Immature natural killer cell (primary cell): ENCODE data around the gene SLC5A10. TPM values are rescaled to one million over a fixed set of nuclear protein-coding genes. Genes with fewer than 3 reads are reported as not detected.
A peak's percentile ranks its signal among the peaks of the same experiment; 100 is the strongest.

Experiments
- DNase-seq, 3 donors: peaks; one replicate each; pipeline ENCODE4 v3.0.0; 2022; ENCODE audit warnings: mixed read lengths in 1 of 3
- H3K27ac Mint-ChIP-seq, 6 donors: one replicate each; pipeline ENCODE4 v1.8.0; 2020; ENCODE audit warnings: mixed read lengths in 6 of 6, mild to moderate bottlenecking in 5 of 6, inconsistent platforms in 4 of 6, moderate library complexity in 3 of 6
- H3K27me3 Mint-ChIP-seq, 3 donors: one replicate each; pipeline ENCODE4 v1.8.0; 2020 to 2021; ENCODE audit warnings: low read depth in 3 of 3, mild to moderate bottlenecking in 3 of 3, mixed read lengths in 3 of 3, moderate library complexity in 3 of 3, inconsistent platforms in 1 of 3
- H3K36me3 Mint-ChIP-seq, 3 donors: one replicate each; pipeline ENCODE4 v1.8.0; 2020; ENCODE audit warnings: mixed read lengths in 3 of 3, inconsistent platforms in 2 of 3, mild to moderate bottlenecking in 2 of 3
- H3K4me1 Mint-ChIP-seq, 2 donors: one replicate each; pipeline ENCODE4 v1.8.0; 2020; ENCODE audit warnings: inconsistent platforms in 2 of 2, mild to moderate bottlenecking in 2 of 2, mixed read lengths in 2 of 2, moderate library complexity in 1 of 2
- H3K4me3 Mint-ChIP-seq, 5 donors: one replicate each; pipeline ENCODE4 v1.8.0; 2020; ENCODE audit warnings: mild to moderate bottlenecking in 5 of 5, mixed read lengths in 5 of 5, inconsistent platforms in 3 of 5, moderate library complexity in 3 of 5
- H3K9me3 Mint-ChIP-seq, 6 donors: one replicate each; pipeline ENCODE4 v1.8.0; 2020; ENCODE audit warnings: mild to moderate bottlenecking in 6 of 6, mixed read lengths in 6 of 6, inconsistent platforms in 4 of 6, moderate library complexity in 3 of 6
- polyA plus RNA-seq, 3 donors: library from polyadenylated mRNA; unstranded; fragments of 300-500 nt; fragmentation: Illumina TruSeq; gene quantifications; one replicate each; pipeline ENCODE4 v1.2.3, GENCODE V29; 2021

The SLC5A10 gene
- polyA plus RNA-seq, 3 donors from 2014 or later = not detected

DNA sequence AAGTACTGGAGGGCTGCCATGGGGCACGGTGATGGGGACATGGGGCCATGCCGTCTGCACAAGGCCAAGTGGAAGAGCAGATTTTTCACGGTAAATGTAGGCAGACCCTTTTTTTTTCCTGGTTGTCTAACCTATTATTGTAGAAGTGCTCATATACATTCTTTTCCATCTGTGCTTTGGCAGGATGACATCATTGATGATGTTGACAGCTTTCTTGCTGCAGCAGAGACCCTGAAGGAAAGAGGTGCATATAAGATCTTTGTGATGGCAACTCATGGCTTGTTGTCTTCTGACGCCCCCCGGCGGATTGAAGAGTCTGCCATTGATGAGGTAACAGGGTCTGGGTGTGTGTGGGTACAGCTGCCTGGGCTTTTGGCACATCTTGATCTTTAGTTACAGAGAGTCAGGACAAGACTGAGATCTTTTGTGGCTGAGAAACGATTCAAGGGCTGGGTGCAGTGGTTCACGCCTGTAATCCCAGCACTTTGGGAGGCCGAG, 23.3 kb upstream of the SLC5A10 start:
- peaks cover 0 to 2% (median 0%) of the 10 kb centered on the region in 3 donors for H3K27me3 Mint-ChIP-seq
- H3K36me3 Mint-ChIP-seq = peaks cover 15 to 29% (median 16%) of the 10 kb centered on the region in 3 donors
- H3K4me1 Mint-ChIP-seq = peaks cover 22 to 23% of the 10 kb centered on the region in 2 donors
- H3K27ac Mint-ChIP-seq = peak overlapping the region in 1 of 6 donors; percentile 57
- H3K9me3 Mint-ChIP-seq = no peaks in the 10 kb centered on the region
- H3K4me3 Mint-ChIP-seq = no peak overlapping the region
- DNase-seq = no peak

DNA sequence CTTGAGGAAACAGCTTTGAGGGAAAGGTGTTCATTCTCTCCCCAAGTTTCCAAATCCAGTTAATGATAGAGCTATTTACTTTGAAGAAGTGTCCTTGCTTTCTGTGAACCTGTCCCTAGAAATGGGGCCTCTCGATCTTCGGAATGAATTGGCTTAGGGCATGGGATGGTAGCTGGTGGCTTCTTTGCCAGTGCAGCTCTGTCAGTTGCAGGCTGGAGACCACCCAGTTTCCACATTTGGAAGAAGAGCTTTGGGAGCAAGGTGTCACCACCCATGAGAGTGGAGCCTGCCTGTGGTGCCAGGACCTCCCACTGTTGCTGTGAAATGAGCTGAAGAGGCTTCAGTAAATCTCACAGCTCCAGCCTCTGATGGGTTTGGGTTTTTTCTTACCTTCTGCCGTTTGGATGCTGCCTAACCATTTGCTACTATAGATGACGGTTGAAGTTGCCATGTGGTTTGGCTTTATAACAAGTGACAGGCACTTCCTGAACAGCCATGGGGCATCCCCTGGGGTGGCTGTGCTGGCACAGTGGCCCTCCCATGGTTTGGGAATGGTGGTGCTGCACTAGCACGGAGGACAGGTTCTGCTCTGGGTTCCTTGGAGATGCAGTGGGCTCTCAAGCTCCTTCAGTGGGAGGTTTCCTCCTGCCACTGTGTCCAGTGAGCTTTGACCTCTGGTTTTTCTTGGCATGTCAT, 19.5 kb upstream of the SLC5A10 start:
- peak in 1 of 3 donors; percentile 18 for DNase-seq
- Mint-ChIP-seq H3K4me3 (no peak overlapping the region), H3K9me3 (no peaks in the 10 kb centered on the region), H3K27ac (peak overlapping the region in 2 of 6 donors; percentile 28 to 66), H3K4me1 (peaks cover 17% of the 10 kb centered on the region in 2 donors), H3K27me3 (no peaks in the 10 kb centered on the region), H3K36me3 (peaks cover 8 to 25% (median 13%) of the 10 kb centered on the region in 3 donors)

GRCh38 chr17:18933102-18934058, 18.6 kb upstream of the SLC5A10 start:
- H3K9me3 Mint-ChIP-seq = no peaks in the 10 kb centered on the region
- H3K27ac Mint-ChIP-seq = peak overlapping the region in 3 of 6 donors; percentile 28 to 66 (median 61)
- no peak for DNase-seq
- H3K4me3 Mint-ChIP-seq = no peak overlapping the region
- H3K4me1 Mint-ChIP-seq = peaks cover 17% of the 10 kb centered on the region in 2 donors
- no peaks in the 10 kb centered on the region for H3K27me3 Mint-ChIP-seq
- peaks cover 8 to 23% (median 11%) of the 10 kb centered on the region in 3 donors for H3K36me3 Mint-ChIP-seq

GRCh38 chr17:18937981-18938691, 13.8 kb upstream of the SLC5A10 start:
- DNase-seq = no peak
- peaks cover 5 to 6% of the 10 kb centered on the region in 2 donors for H3K4me1 Mint-ChIP-seq
- no peak overlapping the region for H3K4me3 Mint-ChIP-seq
- no peak overlapping the region for H3K27ac Mint-ChIP-seq
- H3K9me3 Mint-ChIP-seq = no peaks in the 10 kb centered on the region
- no peaks in the 10 kb centered on the region for H3K36me3 Mint-ChIP-seq
- peaks cover 0 to 7% (median 0%) of the 10 kb centered on the region in 3 donors for H3K27me3 Mint-ChIP-seq

- H3K36me3 Mint-ChIP-seq = no peaks in the 10 kb centered on the region
- no peak overlapping the region for H3K27ac Mint-ChIP-seq
- H3K4me1 Mint-ChIP-seq = peaks cover under 1% of the 10 kb centered on the region in 2 donors
- H3K4me3 Mint-ChIP-seq = no peak overlapping the region
- peaks cover 0 to 7% (median 0%) of the 10 kb centered on the region in 3 donors for H3K27me3 Mint-ChIP-seq
- DNase-seq = no peak
- no peaks in the 10 kb centered on the region for H3K9me3 Mint-ChIP-seq
These were observed 13.3 kb upstream of the SLC5A10 start for GRCh38 chr17:18938692-18939023.

DNA sequence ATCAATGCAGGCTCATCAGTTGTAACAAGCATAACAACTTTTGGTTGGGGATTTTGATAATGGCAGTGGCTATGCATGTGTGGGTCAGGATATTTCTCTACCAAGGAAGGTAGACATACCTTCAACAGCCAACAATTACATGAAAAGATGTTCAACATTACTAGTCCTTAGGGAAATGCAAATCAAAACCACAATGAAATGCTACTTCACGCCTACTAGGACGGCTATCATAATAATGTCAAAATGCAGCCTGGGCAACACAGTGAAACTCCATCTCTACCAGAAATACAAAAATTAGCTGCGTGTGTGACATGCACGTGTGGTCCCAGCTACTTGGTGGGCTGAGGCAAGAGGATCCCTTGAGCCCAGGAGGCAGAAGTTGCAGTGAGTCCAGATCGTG, 7.3 kb upstream of the SLC5A10 start:
- H3K4me1 Mint-ChIP-seq = no peaks in the 10 kb centered on the region
- no peak overlapping the region for H3K4me3 Mint-ChIP-seq
- DNase-seq = no peak
- H3K27me3 Mint-ChIP-seq = peaks cover 0 to 10% (median 2%) of the 10 kb centered on the region in 3 donors
- H3K9me3 Mint-ChIP-seq = no peaks in the 10 kb centered on the region
- H3K27ac Mint-ChIP-seq = no peak overlapping the region
- H3K36me3 Mint-ChIP-seq = no peaks in the 10 kb centered on the region

DNA sequence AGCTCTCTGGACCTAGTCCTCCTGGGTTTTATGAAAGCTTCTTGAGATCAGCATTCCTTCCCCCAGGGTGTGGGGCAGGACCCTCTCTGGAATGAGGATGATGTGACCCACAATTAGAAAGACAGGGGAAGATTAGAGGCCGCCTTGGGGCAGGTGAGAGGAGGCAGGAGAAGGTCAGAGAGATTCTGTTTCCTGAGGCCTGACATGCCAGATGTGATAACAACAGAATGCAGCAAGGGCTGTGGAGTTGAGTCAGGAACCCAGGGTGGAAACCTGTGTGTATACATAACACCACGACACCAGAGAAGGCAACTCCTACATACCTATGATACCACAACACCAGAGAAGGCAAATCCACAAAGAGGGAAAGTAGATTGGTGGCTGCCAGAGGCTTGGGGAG, 5.4 kb upstream of the SLC5A10 start:
- no peaks in the 10 kb centered on the region for H3K36me3 Mint-ChIP-seq

GRCh38 chr17:18947866-18948265, 4.1 kb upstream of the SLC5A10 start:
- no peak for DNase-seq
- H3K36me3 Mint-ChIP-seq = no peaks in the 10 kb centered on the region
- peaks cover 3 to 8% (median 3%) of the 10 kb centered on the region in 3 donors for H3K27me3 Mint-ChIP-seq
- no peaks in the 10 kb centered on the region for H3K9me3 Mint-ChIP-seq
- H3K4me3 Mint-ChIP-seq = no peak overlapping the region
- no peak overlapping the region for H3K27ac Mint-ChIP-seq
- H3K4me1 Mint-ChIP-seq = no peaks in the 10 kb centered on the region

More for the DNA sequence above, 5.4 kb upstream of the SLC5A10 start:
- peaks cover 3 to 7% (median 6%) of the 10 kb centered on the region in 3 donors for H3K27me3 Mint-ChIP-seq
- DNase-seq = no peak
- no peak overlapping the region for H3K27ac Mint-ChIP-seq
- H3K4me1 Mint-ChIP-seq = no peaks in the 10 kb centered on the region
- H3K9me3 Mint-ChIP-seq = no peaks in the 10 kb centered on the region
- H3K4me3 Mint-ChIP-seq = no peak overlapping the region

DNA sequence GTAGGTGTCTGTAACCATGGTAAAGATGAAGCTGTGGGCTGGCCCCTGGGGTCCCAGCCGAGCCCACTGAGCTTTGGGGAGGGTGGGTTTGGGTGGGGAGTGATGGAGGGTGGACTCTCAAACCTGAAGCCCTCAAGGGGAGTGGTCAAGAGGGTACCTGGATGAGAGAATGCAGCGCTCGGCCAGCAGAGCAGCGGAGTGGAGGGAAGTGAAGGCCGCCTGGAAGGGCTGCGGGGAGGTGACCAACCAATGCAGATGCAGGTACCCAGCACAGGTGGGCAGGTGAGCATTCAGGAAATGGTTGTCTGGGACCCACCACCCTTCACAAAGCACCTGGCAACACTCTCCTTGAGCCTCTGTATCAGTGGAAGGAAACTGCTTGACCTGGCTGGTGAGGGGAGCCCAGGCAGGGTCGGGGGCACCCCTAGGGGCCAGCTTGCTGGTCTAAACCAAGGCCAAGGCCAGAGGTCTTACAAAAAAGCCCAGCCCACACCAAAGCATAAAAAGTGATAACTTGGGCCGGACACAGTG, 3.4 kb upstream of the SLC5A10 start:
- no peaks in the 10 kb centered on the region for H3K9me3 Mint-ChIP-seq
- no peak for DNase-seq
- H3K4me3 Mint-ChIP-seq = no peak overlapping the region
- H3K36me3 Mint-ChIP-seq = no peaks in the 10 kb centered on the region
- H3K27me3 Mint-ChIP-seq = peaks cover 3 to 11% (median 3%) of the 10 kb centered on the region in 3 donors
- no peaks in the 10 kb centered on the region for H3K4me1 Mint-ChIP-seq
- H3K27ac Mint-ChIP-seq = no peak overlapping the region

DNA sequence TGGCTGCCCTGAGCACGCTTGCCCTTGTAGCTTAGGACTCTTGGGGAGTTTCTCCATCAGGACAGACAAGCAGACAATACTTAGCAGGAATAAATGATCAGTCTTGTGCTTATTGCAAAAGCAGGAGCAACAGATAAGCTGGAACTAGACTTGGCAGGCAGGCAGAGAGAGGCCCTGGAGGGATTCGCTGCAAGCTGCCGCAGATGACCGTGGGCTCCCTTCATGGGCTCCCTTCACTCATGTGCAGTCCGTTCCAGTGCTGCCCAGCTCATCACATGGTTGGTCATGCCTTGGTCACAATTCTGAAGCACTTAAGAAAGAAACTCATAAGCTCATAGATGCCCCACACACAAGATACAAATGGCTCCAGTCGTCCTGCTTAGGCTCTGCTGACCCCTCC, 2.4 kb upstream of the SLC5A10 start:
- Mint-ChIP-seq H3K27me3 (peaks cover 3 to 11% (median 8%) of the 10 kb centered on the region in 3 donors), H3K36me3 (no peaks in the 10 kb centered on the region), H3K4me1 (no peaks in the 10 kb centered on the region), H3K27ac (no peak overlapping the region), H3K4me3 (no peak overlapping the region), H3K9me3 (no peaks in the 10 kb centered on the region)
- no peak for DNase-seq

GRCh38 chr17:18950346-18950745, 1.6 kb upstream of the SLC5A10 start:
- Mint-ChIP-seq H3K27me3 (peaks cover 3 to 11% (median 8%) of the 10 kb centered on the region in 3 donors), H3K36me3 (no peaks in the 10 kb centered on the region), H3K27ac (no peak overlapping the region), H3K4me3 (no peak overlapping the region), H3K4me1 (peaks cover 3 to 4% of the 10 kb centered on the region in 2 donors), H3K9me3 (no peaks in the 10 kb centered on the region)
- no peak for DNase-seq

GRCh38 chr17:18950944-18951905, 740 bp upstream of the SLC5A10 start:
- Mint-ChIP-seq H3K4me3 (no peak overlapping the region), H3K9me3 (no peaks in the 10 kb centered on the region), H3K27me3 (peaks cover 2 to 11% (median 8%) of the 10 kb centered on the region in 3 donors), H3K27ac (no peak overlapping the region), H3K36me3 (no peaks in the 10 kb centered on the region), H3K4me1 (peaks cover 8% of the 10 kb centered on the region in 2 donors)
- no peak for DNase-seq
